AG09319 (cell line): ENCODE data around the gene TMEM170B.
A peak's percentile ranks its signal among the peaks of the same experiment; 100 is the strongest.

Experiments
- DNase-seq: peaks from one replicate; pipeline ENCODE4 v3.0.0-alpha.2; 2010; ENCODE audit warnings: low read depth; ENCODE audit errors: extremely low read depth
- CTCF ChIP-seq: IDR thresholded peaks from 2 replicates; pipeline ENCODE4 v1.5.1; 2011; ENCODE audit warnings: low read depth, mild to moderate bottlenecking, inconsistent platforms, low read length, moderate library complexity

TMEM170B gene

GRCh38 chr6:11537229-11538051 is at the start of gene TMEM170B:
Gene TMEM170B, plus strand, starts transcription at chr6:11537749. Its CDS starts 529 bp downstream, at chr6:11538278.
- peak; percentile 72 for DNase-seq
- no peak for TF ChIP-seq CTCF

- TF ChIP-seq CTCF = no peak
- DNase-seq = no peak
Observed at GRCh38 chr6:11490996-11491395, 46.6 kb upstream of the TMEM170B start.

GRCh38 chr6:11491596-11492463 is 45.7 kb upstream of the TMEM170B start:
- no peak for TF ChIP-seq CTCF
- no peak for DNase-seq

- DNase-seq = no peak
- no peak for TF ChIP-seq CTCF
Observed at GRCh38 chr6:11492464-11493290, 44.9 kb upstream of the TMEM170B start.

GRCh38 chr6:11493974-11494373 is 43.6 kb upstream of the TMEM170B start:
- no peak for DNase-seq
- no peak for TF ChIP-seq CTCF

- DNase-seq = no peak
Observed at GRCh38 chr6:11494786-11495564, 42.6 kb upstream of the TMEM170B start.

More at GRCh38 chr6:11494786-11495564, 42.6 kb upstream of the TMEM170B start:
- no peak for TF ChIP-seq CTCF
